GM10266 (cell line): ENCODE data around the gene ANKRD11.

Experiments
- DNase-seq: peaks from one replicate; pipeline ENCODE4 v3.0.0; 2012; ENCODE audit errors: extremely low spot score
- TF ChIP-seq, protein P1 (sequence below): IDR thresholded peaks from 2 replicates; pipeline ENCODE4 v1.5.1; 2012; ENCODE audit warnings: mild to moderate bottlenecking, low read depth; ENCODE audit not compliant: control insufficient read depth, insufficient read depth; ENCODE audit errors: missing control alignments

ANKRD11 gene

DNA sequence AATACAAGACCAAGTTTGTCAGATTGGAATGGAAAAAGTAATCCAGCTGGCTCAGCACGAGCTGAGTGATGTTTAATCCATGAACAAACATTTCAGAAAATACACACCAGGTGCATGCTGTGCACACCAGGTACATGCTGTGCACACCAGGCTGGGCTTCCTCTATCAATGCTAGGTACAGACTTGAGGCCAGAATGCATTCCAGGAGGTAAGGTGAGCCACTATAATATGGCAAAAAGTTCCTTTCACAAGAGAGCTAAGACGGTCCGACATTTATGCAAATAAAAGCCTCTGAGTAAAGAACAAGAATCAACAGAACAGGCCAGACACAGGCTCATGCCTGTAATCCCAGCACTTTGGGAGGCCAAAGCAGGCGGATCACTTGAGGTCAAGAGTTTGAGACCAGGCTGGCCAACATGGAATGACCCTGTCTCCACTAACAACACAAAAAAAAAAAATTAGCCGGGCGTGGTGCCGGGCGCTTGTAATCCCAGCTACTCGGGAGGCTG lies 144.7 kb downstream of the ANKRD11 start:
- no peak for DNase-seq
- TF ChIP-seq, protein P1, sequence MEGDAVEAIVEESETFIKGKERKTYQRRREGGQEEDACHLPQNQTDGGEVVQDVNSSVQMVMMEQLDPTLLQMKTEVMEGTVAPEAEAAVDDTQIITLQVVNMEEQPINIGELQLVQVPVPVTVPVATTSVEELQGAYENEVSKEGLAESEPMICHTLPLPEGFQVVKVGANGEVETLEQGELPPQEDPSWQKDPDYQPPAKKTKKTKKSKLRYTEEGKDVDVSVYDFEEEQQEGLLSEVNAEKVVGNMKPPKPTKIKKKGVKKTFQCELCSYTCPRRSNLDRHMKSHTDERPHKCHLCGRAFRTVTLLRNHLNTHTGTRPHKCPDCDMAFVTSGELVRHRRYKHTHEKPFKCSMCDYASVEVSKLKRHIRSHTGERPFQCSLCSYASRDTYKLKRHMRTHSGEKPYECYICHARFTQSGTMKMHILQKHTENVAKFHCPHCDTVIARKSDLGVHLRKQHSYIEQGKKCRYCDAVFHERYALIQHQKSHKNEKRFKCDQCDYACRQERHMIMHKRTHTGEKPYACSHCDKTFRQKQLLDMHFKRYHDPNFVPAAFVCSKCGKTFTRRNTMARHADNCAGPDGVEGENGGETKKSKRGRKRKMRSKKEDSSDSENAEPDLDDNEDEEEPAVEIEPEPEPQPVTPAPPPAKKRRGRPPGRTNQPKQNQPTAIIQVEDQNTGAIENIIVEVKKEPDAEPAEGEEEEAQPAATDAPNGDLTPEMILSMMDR: no peak

DNA sequence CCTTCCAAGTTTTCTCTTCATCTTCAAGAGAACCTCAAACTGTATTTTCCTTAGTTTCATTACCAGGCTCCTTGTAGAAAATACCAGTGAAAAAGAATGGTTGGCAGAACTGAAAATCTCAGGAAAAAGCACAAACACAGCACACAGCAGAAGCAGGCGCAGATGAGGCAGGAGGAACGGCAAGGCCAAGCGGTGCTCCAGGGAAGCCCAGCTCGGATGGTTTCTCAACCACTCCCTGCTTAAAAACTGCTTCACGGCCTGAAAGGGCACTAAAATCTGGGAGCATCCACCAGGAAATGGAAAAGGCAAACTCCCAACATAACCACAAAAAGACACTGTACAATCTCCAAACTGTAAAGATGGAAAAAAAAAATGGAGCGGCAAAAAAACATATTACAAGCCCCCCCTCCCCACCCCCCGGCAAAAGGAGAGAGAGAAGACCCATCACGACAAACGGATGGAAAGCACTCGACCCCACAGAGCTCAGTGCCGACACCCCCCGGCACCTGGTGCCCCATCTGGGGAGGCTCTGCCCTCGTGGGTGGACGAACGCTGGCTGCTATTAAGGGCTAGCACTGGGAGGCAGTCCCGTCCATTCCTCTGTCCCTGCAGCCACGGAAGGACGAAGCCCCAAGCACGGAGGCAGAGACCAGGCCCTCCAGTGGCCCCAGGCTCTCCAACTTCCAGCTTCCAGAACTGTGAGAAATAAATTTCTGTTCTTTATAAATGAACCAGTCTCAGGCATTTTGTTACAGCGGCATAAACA lies 145.3 kb downstream of the ANKRD11 start:
- no peak for DNase-seq
- TF ChIP-seq, protein P1: no peak

DNA sequence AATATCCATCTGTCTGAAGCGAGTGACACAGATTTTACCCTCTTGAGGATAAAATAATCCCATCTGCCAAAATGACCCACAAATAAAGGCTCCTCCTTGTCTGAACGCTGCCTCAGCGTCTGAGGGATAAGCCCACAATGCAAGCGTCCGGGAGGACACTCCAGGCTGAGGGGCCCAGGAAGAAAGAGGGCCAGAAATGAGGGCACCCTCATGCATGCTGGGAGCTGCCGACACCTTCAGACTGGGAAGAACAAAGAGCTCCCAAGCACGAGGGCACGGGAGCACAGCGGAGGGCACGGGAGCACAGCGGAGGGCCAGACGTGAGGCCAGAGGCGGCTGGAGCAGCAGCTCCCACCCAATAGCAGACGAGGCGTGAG lies 145.9 kb downstream of the ANKRD11 start:
- no peak for DNase-seq
- TF ChIP-seq, protein P1: no peak

DNA sequence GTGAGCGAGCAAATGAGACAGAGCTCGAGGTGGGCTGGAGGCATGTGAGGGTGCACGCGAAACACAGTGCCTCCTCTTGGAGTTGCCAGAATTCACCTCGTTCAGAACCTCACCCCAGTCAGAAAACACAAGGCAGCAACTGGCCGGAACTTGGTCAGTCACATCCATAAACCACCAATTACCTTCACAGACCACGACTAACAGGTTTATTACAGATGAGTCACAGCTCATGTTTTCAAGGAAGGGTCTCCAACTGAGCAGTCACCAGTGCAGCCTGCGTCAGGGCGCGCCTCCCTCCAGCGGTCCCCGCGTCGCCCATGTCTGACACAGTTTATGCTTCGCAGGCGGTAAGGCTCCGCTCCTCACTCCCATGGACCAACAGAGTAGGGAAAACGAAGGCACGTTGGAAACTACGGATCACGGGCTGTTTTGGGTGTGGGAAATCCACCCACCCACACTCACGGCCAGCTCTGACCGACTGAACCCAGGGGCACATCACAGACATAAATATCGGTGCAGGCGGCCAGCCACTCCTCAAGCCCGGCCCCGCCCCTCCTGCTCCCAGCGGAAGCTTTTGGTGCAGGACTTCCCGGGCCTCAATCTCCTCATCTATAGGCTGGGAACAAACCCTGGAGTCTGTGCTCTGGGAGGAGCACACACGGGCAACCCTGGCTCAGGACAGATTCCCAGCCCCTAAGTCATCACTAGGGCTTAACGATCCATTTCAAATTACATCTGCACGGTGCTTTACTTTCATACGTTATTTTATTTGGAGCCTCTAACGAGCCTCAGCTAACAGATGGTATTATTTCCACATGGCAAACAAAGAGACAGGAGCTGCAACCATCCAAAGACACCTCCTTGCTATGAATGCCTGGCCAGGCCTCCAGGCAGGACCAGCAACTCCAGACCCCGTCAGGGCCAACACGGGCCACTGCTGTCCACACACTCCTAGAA lies 146.6 kb downstream of the ANKRD11 start:
- DNase-seq: no peak
- TF ChIP-seq, protein P1: no peak

DNA sequence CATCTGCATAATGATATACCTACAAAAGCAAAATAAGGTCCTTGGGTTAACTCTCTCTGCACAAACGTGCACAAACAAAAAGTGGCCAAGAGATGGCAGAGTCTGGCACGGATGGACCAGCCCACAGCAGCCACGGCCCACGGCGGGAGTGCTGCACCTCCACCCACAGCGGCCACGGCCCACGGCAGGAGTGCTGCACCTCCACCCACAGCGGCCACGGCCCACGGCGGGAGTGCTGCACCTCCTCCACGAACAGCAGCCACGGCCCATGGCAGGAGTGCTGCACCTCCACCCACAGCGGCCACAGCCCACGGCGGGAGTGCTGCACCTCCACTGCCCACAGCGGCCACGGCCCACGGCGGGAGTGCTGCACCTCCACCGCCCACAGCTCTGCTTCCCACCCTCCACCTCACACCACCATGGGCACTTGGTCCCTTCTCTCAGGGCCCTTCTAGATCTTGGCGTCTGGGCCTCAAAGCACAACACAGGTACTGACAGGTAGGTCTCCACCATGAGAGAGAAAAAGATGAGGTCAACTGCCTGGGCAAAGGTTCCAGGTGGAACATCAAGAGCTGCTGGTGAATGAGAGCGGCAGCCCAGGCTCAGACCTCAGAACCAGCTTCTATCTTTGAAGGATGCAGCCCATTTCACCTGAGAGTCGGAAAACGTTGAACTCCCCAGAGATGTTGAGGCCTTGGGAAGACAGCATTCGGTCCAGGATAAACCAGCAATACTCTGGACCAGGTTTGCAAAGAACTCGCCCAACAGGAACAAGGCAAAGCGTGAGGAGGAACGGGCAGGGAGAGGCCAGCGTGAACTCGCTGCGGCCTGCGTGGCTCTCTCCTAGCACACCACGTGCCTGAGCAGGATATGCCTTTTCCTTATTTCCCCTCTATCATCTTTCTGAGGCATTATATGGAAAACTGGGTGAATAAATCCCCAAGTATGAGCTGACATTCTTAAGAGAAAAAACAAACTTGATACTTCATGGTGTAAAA lies 148.4 kb downstream of the ANKRD11 start:
- TF ChIP-seq, protein P1: no peak
- no peak for DNase-seq

DNA sequence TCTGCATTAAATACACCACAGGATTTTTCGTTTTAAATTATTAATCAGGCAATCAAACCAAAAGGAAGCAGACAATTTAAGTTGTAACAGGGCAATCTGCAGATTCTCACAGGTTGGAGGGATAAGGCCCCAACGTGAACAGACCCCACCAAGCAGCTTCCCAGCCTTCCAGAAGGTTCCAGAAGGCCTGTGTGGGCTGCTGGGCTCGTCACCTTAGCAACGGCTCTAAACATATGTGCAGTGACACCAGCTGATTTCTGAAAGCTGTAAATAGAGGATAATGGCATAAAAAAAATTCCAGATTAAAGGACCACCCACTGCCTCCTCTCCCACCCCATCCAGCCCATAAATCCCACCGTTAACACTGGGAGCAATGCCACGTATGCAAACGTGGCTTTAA lies 149.1 kb downstream of the ANKRD11 start:
- TF ChIP-seq, protein P1: no peak
- no peak for DNase-seq
